Stimulated activated CD4-positive, alpha-beta T cell treated with anti-CD3 and anti-CD28 coated beads, Interleukin-4, amount 100 ng/mL, for 24 hours (primary cell): ENCODE measurements around the gene FEM1A.
"Not testable (repeated sequence)": the region's sequence is repeated elsewhere in the genome, so short reads cannot be mapped to it uniquely, and the experiment has no call there.

Source experiments
- DNase-seq: peaks from one replicate; pipeline ENCODE4 v3.0.0-alpha.2; 2020

Gene FEM1A

GRCh38 chr19:4775627-4776152 lies 15.8 kb upstream of the FEM1A start:
- DNase-seq: no peak

- DNase-seq: no peak
Measured at GRCh38 chr19:4776436-4777211, 14.9 kb upstream of the FEM1A start.

- not testable (repeated sequence) for DNase-seq
Measured at GRCh38 chr19:4778124-4778523, 13.4 kb upstream of the FEM1A start.

GRCh38 chr19:4780860-4781259 lies 10.7 kb upstream of the FEM1A start:
- DNase-seq: no peak

- no peak for DNase-seq
Measured at GRCh38 chr19:4781801-4782200, 9.7 kb upstream of the FEM1A start.

GRCh38 chr19:4786412-4787016 lies 5.0 kb upstream of the FEM1A start:
- not testable (repeated sequence) for DNase-seq

GRCh38 chr19:4792019-4792865 lies 708 bp downstream of the FEM1A start:
- not testable (repeated sequence) for DNase-seq

GRCh38 chr19:4792866-4793195 lies 1.3 kb downstream of the FEM1A start:
- not testable (repeated sequence) for DNase-seq

- not testable (repeated sequence) for DNase-seq
Measured at GRCh38 chr19:4793278-4793677, 1.7 kb downstream of the FEM1A start.

- no peak for DNase-seq
Measured at GRCh38 chr19:4794971-4795370, 3.4 kb downstream of the FEM1A start.

- DNase-seq: no peak
Measured at GRCh38 chr19:4795400-4795799, 3.9 kb downstream of the FEM1A start.

- DNase-seq: no peak
Measured at GRCh38 chr19:4800591-4801081, 9.1 kb downstream of the FEM1A start.

- no peak for DNase-seq
Measured at GRCh38 chr19:4801085-4801619, 9.6 kb downstream of the FEM1A start.

GRCh38 chr19:4802711-4803110 lies 11.2 kb downstream of the FEM1A start:
- DNase-seq: no peak

- peak; percentile 71 for DNase-seq
Measured at GRCh38 chr19:4803736-4804695, 12.5 kb downstream of the FEM1A start.

- not testable (repeated sequence) for DNase-seq
Measured at GRCh38 chr19:4805140-4805539, 13.6 kb downstream of the FEM1A start.

GRCh38 chr19:4806384-4806783 lies 14.8 kb downstream of the FEM1A start:
- DNase-seq: no peak

- DNase-seq: no peak
Measured at GRCh38 chr19:4807188-4807587, 15.7 kb downstream of the FEM1A start.

GRCh38 chr19:4811328-4812131 lies 20.0 kb downstream of the FEM1A start:
- DNase-seq: peak; percentile 92

GRCh38 chr19:4814625-4815425 lies 23.3 kb downstream of the FEM1A start:
- DNase-seq: no peak
